PC-9 (cell line): ENCODE data around the gene BCAT1. TPM values are rescaled to one million over a fixed set of nuclear protein-coding genes. Genes with fewer than 3 reads are reported as not detected.

ENCODE experiments used
- BruUV-seq: library from RNA; stranded (reverse); fragments of 400-500 nt; replicated peaks from 2 replicates; lab custom pipeline; 2021; lab: Mats Ljungman, UMichigan
- CTCF ChIA-PET: fragments of 300-600 bp; sonication (Branson Sonifier 250); formaldehyde crosslinking; loops from one replicate; lab custom pipeline; 2022; ENCODE audit warnings: antibody characterized with exemption; lab: Charles Lee
- POLR2A ChIA-PET: fragments of 300-600 bp; sonication (Branson Sonifier 250); formaldehyde crosslinking; loops from one replicate; lab custom pipeline; 2022; ENCODE audit warnings: antibody characterized with exemption; ENCODE audit not compliant: unreplicated experiment; lab: Charles Lee
- DNase-seq, 2 experiments: peaks; one replicate each; pipeline versions ENCODE4 v3.0.0 to v3.0.0-alpha.2; 2015 to 2022; ENCODE audit warnings: mixed read lengths in 1 of 2
- H2AFZ ChIP-seq: fragments of 200-600 bp; sonication (generic); 2 replicates; pipeline ENCODE4 v1.8.1; 2017; ENCODE audit warnings: antibody characterized with exemption
- H3F3A ChIP-seq: fragments of 200-600 bp; sonication (generic); 2 replicates; pipeline ENCODE4 v1.8.1; 2017; ENCODE audit warnings: antibody characterized with exemption, mild to moderate bottlenecking, low read depth; ENCODE audit not compliant: insufficient read depth
- H3K27ac ChIP-seq: fragments of 200-600 bp; sonication (generic); 2 replicates; pipeline ENCODE4 v1.6.1; 2016; ENCODE audit warnings: mixed run types
- H3K27me3 ChIP-seq: fragments of 200-600 bp; sonication (generic); 2 replicates; pipeline ENCODE4 v1.6.1; 2016; ENCODE audit warnings: low read depth, mixed run types; ENCODE audit not compliant: insufficient read depth
- H3K36me3 ChIP-seq: fragments of 200-600 bp; sonication (generic); 2 replicates; pipeline ENCODE4 v1.6.1; 2016; ENCODE audit warnings: low read depth, mixed run types
- H3K4me1 ChIP-seq: fragments of 200-600 bp; sonication (generic); replicated peaks from 2 replicates; pipeline ENCODE4 v1.6.1; 2016; ENCODE audit warnings: mixed run types; ENCODE audit not compliant: insufficient read depth
- H3K4me2 ChIP-seq: fragments of 200-600 bp; sonication (generic); 2 replicates; pipeline ENCODE4 v1.6.1; 2017; ENCODE audit warnings: mixed run types
- H3K4me3 ChIP-seq: fragments of 200-600 bp; sonication (generic); 2 replicates; pipeline ENCODE4 v1.6.1; 2016; ENCODE audit warnings: mixed run types
- H3K79me2 ChIP-seq: fragments of 200-600 bp; sonication (generic); 2 replicates; pipeline ENCODE4 v1.6.1; 2017; ENCODE audit warnings: low read depth, mixed run types
- H3K9me2 ChIP-seq: fragments of 200-600 bp; sonication (generic); 2 replicates; pipeline ENCODE4 v1.8.1; 2017; ENCODE audit warnings: mild to moderate bottlenecking; ENCODE audit not compliant: insufficient read depth
- H3K9me3 ChIP-seq: fragments of 200-600 bp; sonication (generic); 2 replicates; pipeline ENCODE4 v1.8.1; 2016; ENCODE audit warnings: low read depth; ENCODE audit not compliant: insufficient read depth
- H4K20me1 ChIP-seq: fragments of 200-600 bp; sonication (generic); 2 replicates; pipeline ENCODE4 v1.8.1; 2017; ENCODE audit not compliant: insufficient read depth
- CTCF ChIP-seq: fragments of 200-600 bp; sonication (generic); conservative IDR thresholded peaks from 2 replicates; pipeline ENCODE4 v1.6.1; 2017; ENCODE audit warnings: mixed run types, antibody characterized with exemption, mild to moderate bottlenecking, moderate library complexity
- EZH2 ChIP-seq: fragments of 200-600 bp; sonication (generic); IDR thresholded peaks from 2 replicates; pipeline ENCODE4 v1.8.0; 2017; ENCODE audit warnings: antibody characterized with exemption, low read depth
- intact Hi-C: fragments of 100-400 bp; cut with micrococcal nuclease; formaldehyde crosslinking; loops from one replicate; pipeline ENCODE4 v1.10.0; 2022; ENCODE audit not compliant: unreplicated experiment
- total RNA-seq: library from RNA; stranded (reverse); gene quantifications from 2 replicates; pipeline ENCODE4 v1.2.3, GENCODE V29; 2021

The BCAT1 gene
- total RNA-seq, 1 experiment from 2014 or later, result 78.6 TPM

GRCh38 chr12:24954261-24954660 is 5.4 kb upstream of the BCAT1 start:
- no peaks in the 10 kb centered on the region for H3K79me2 ChIP-seq
- intact Hi-C loops, result no loop called here
- no peaks in the 10 kb centered on the region for H3K4me1 ChIP-seq
- no peak overlapping the region for H2AFZ ChIP-seq
- H4K20me1 ChIP-seq, result no peaks in the 10 kb centered on the region
- POLR2A ChIA-PET, result no interaction called here
- no peak overlapping the region for H3K4me2 ChIP-seq
- no peaks in the 10 kb centered on the region for H3F3A ChIP-seq
- no peak overlapping the region for H3K4me3 ChIP-seq
- DNase-seq, result no peak
- CTCF ChIA-PET, result no interaction called here
- no peaks in the 10 kb centered on the region for H3K36me3 ChIP-seq
- H3K27me3 ChIP-seq, result no peaks in the 10 kb centered on the region
- H3K9me3 ChIP-seq, result no peaks in the 10 kb centered on the region
- no peaks in the 10 kb centered on the region for H3K9me2 ChIP-seq
- H3K27ac ChIP-seq, result no peak overlapping the region
- TF ChIP-seq CTCF, result no peak
- TF ChIP-seq EZH2, result no peak
- no TSS peak for BruUV-seq

GRCh38 chr12:24952389-24952788 is 3.5 kb upstream of the BCAT1 start:
- no peak for DNase-seq
- CTCF ChIA-PET, result no interaction called here
- no peaks in the 10 kb centered on the region for H3K27me3 ChIP-seq
- H3K36me3 ChIP-seq, result no peaks in the 10 kb centered on the region
- H2AFZ ChIP-seq, result no peak overlapping the region
- POLR2A ChIA-PET, result no interaction called here
- H4K20me1 ChIP-seq, result no peaks in the 10 kb centered on the region
- H3K9me2 ChIP-seq, result no peaks in the 10 kb centered on the region
- no TSS peak for BruUV-seq
- TF ChIP-seq CTCF, result no peak
- TF ChIP-seq EZH2, result no peak
- intact Hi-C loops, result no loop called here
- no peak overlapping the region for H3K27ac ChIP-seq
- H3K4me2 ChIP-seq, result no peak overlapping the region
- no peaks in the 10 kb centered on the region for H3F3A ChIP-seq
- H3K79me2 ChIP-seq, result no peaks in the 10 kb centered on the region
- H3K4me1 ChIP-seq, result no peaks in the 10 kb centered on the region
- no peak overlapping the region for H3K4me3 ChIP-seq
- H3K9me3 ChIP-seq, result no peaks in the 10 kb centered on the region

- peaks cover 7% of the 10 kb centered on the region; the same call in 1 of the 2 replicates for H3K79me2 ChIP-seq
- CTCF ChIA-PET, result no interaction called here
Observed at GRCh38 chr12:24950231-24950834, 1.4 kb upstream of the BCAT1 start.

More at GRCh38 chr12:24950231-24950834, 1.4 kb upstream of the BCAT1 start:
- intact Hi-C loops, result no loop called here
- DNase-seq, result no peak
- H3K9me2 ChIP-seq, result no peaks in the 10 kb centered on the region
- no peak overlapping the region for H2AFZ ChIP-seq
- no peak overlapping the region for H3K4me2 ChIP-seq
- POLR2A ChIA-PET, result no interaction called here
- H3F3A ChIP-seq, result no peaks in the 10 kb centered on the region
- H4K20me1 ChIP-seq, result no peaks in the 10 kb centered on the region
- BruUV-seq, result no TSS peak
- H3K27ac ChIP-seq, result no peak overlapping the region
- no peak for TF ChIP-seq CTCF
- no peak for TF ChIP-seq EZH2
- H3K9me3 ChIP-seq, result no peaks in the 10 kb centered on the region
- H3K4me3 ChIP-seq, result no peak overlapping the region
- no peaks in the 10 kb centered on the region for H3K36me3 ChIP-seq
- H3K27me3 ChIP-seq, result no peaks in the 10 kb centered on the region
- peaks cover 5% of the 10 kb centered on the region; the same call in 1 of the 2 replicates for H3K4me1 ChIP-seq
